ENCODE measurements around the gene BGLAP. TPM values are rescaled to one million over a fixed set of nuclear protein-coding genes. Genes with fewer than 3 reads are reported as not detected.

BGLAP gene
- total and polyA plus RNA-seq, 2 of the 13 experiments (the other 11 are each of a cell fraction or from before 2014, with no cell fraction given) = 0.62 to 1.6 TPM

- no peak for TF ChIP-seq LRRFIP1 (CRISPR knock-in tag; conservative IDR thresholded peaks at IDR 0.05)
- TF ChIP-seq ZFY (CRISPR knock-in tag; IDR thresholded peaks at IDR 0.05) = peak; percentile 60
- 0 out of 2 replicates have a peak, but pooled peaks have one; percentile 45 for TF ChIP-seq ZNF691 (CRISPR knock-in tag; IDR thresholded peaks at IDR 0.05; ENCODE audit: borderline replicate concordance, low read depth)
- TF ChIP-seq, protein P1, sequence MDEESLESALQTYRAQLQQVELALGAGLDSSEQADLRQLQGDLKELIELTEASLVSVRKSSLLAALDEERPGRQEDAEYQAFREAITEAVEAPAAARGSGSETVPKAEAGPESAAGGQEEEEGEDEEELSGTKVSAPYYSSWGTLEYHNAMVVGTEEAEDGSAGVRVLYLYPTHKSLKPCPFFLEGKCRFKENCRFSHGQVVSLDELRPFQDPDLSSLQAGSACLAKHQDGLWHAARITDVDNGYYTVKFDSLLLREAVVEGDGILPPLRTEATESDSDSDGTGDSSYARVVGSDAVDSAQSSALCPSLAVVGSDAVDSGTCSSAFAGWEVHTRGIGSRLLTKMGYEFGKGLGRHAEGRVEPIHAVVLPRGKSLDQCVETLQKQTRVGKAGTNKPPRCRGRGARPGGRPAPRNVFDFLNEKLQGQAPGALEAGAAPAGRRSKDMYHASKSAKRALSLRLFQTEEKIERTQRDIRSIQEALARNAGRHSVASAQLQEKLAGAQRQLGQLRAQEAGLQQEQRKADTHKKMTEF (CRISPR knock-in tag; IDR thresholded peaks at IDR 0.05) = peak; percentile 41; the same call in 1 of the 2 replicates
- TF ChIP-seq, protein P2, sequence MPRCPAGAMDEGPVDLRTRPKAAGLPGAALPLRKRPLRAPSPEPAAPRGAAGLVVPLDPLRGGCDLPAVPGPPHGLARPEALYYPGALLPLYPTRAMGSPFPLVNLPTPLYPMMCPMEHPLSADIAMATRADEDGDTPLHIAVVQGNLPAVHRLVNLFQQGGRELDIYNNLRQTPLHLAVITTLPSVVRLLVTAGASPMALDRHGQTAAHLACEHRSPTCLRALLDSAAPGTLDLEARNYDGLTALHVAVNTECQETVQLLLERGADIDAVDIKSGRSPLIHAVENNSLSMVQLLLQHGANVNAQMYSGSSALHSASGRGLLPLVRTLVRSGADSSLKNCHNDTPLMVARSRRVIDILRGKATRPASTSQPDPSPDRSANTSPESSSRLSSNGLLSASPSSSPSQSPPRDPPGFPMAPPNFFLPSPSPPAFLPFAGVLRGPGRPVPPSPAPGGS (CRISPR knock-in tag; IDR thresholded peaks at IDR 0.05) = peak; percentile 72; the same call in 1 of the 2 replicates
- TF ChIP-seq ZFP90 (CRISPR knock-in tag; IDR thresholded peaks at IDR 0.05; ENCODE audit: borderline replicate concordance) = no peak
- no peak for TF ChIP-seq SRF (IDR thresholded peaks at IDR 0.05; ENCODE audit: low read depth, low read length)
- peak; percentile 20 for TF ChIP-seq RBM22 (optimal IDR thresholded peaks at IDR 0.05; ENCODE audit: low read length)
- TF ChIP-seq, protein P3, sequence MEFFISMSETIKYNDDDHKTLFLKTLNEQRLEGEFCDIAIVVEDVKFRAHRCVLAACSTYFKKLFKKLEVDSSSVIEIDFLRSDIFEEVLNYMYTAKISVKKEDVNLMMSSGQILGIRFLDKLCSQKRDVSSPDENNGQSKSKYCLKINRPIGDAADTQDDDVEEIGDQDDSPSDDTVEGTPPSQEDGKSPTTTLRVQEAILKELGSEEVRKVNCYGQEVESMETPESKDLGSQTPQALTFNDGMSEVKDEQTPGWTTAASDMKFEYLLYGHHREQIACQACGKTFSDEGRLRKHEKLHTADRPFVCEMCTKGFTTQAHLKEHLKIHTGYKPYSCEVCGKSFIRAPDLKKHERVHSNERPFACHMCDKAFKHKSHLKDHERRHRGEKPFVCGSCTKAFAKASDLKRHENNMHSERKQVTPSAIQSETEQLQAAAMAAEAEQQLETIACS (CRISPR knock-in tag; IDR thresholded peaks at IDR 0.05) = no peak
- TF ChIP-seq ZNF556 (CRISPR knock-in tag; IDR thresholded peaks at IDR 0.05; ENCODE audit: borderline replicate concordance) = no peak
- no peak for TF ChIP-seq MTF1 (CRISPR knock-in tag; IDR thresholded peaks at IDR 0.05)
- TF ChIP-seq MAX (IDR thresholded peaks at IDR 0.05) = peak; percentile 74
- TF ChIP-seq TMF1 (CRISPR knock-in tag; IDR thresholded peaks at IDR 0.05; ENCODE audit: low read depth) = no peak
- no peak for TF ChIP-seq ARID2 (CRISPR knock-in tag; IDR thresholded peaks at IDR 0.05; ENCODE audit: borderline replicate concordance)
- TF ChIP-seq ZNF619 (CRISPR knock-in tag; IDR thresholded peaks at IDR 0.05) = 0 out of 2 replicates have a peak, but pooled peaks have one; percentile 27
- TF ChIP-seq CHCHD3 (CRISPR knock-in tag; IDR thresholded peaks at IDR 0.05) = 0 out of 2 replicates have a peak, but pooled peaks have one; percentile 60
- TF ChIP-seq LCORL (IDR thresholded peaks at IDR 0.05) = no peak
- no peak; the same call in 1 of the 2 replicates for TF ChIP-seq LCORL (CRISPR knock-in tag; IDR thresholded peaks at IDR 0.05)
- TF ChIP-seq, protein P4, sequence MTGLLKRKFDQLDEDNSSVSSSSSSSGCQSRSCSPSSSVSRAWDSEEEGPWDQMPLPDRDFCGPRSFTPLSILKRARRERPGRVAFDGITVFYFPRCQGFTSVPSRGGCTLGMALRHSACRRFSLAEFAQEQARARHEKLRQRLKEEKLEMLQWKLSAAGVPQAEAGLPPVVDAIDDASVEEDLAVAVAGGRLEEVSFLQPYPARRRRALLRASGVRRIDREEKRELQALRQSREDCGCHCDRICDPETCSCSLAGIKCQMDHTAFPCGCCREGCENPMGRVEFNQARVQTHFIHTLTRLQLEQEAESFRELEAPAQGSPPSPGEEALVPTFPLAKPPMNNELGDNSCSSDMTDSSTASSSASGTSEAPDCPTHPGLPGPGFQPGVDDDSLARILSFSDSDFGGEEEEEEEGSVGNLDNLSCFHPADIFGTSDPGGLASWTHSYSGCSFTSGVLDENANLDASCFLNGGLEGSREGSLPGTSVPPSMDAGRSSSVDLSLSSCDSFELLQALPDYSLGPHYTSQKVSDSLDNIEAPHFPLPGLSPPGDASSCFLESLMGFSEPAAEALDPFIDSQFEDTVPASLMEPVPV (CRISPR knock-in tag; IDR thresholded peaks at IDR 0.05) = no peak
- no peak for TF ChIP-seq ZNF572 (CRISPR knock-in tag; IDR thresholded peaks at IDR 0.05)
Measured at GRCh38 chr1:156245451-156246232, 3.7 kb downstream of the BGLAP start (continued).

Measured in HepG2 (cell line).